Activated CD4-positive, alpha-beta T cell treated with anti-CD3 and anti-CD28 coated beads, Interleukin-2, amount 10 ng/mL, durations not matched to agents 24 days and 14 days (primary cell): Measurements from ENCODE around the gene ATP8A1. TPM values are rescaled to one million over a fixed set of nuclear protein-coding genes. Genes with fewer than 3 reads are reported as not detected.
A peak's percentile ranks its signal among the peaks of the same experiment; 100 is the strongest.

Experiments
- DNase-seq: peaks from one replicate; pipeline ENCODE4 v3.0.0; 2022
- H3K27ac Mint-ChIP-seq: one replicate; pipeline ENCODE4 v1.8.0; 2022; ENCODE audit warnings: mild to moderate bottlenecking, mixed read lengths
- H3K27me3 Mint-ChIP-seq: one replicate; pipeline ENCODE4 v1.8.0; 2022; ENCODE audit warnings: mixed read lengths
- H3K36me3 Mint-ChIP-seq: one replicate; pipeline ENCODE4 v1.8.0; 2022; ENCODE audit warnings: low read depth, mild to moderate bottlenecking, mixed read lengths
- H3K4me1 Mint-ChIP-seq: one replicate; pipeline ENCODE4 v1.8.0; 2021; ENCODE audit warnings: mixed read lengths
- H3K4me3 Mint-ChIP-seq: one replicate; pipeline ENCODE4 v1.8.0; 2022; ENCODE audit warnings: mild to moderate bottlenecking, moderate library complexity, mixed read lengths
- H3K9me3 Mint-ChIP-seq: one replicate; pipeline ENCODE4 v1.8.0; 2021; ENCODE audit warnings: mixed read lengths
- intact Hi-C: fragments of 100-400 bp; cut with micrococcal nuclease; formaldehyde crosslinking; loops from one replicate; pipeline ENCODE4 v1.15.1; 2023
- total RNA-seq: library from RNA; stranded (reverse); gene quantifications from 2 replicates; pipeline ENCODE4 v1.2.3, GENCODE V29; 2022

ATP8A1 gene
- total RNA-seq, 1 donor from 2014 or later = 24.3 TPM

GRCh38 chr4:42425146-42426065 lies 231.5 kb downstream of the ATP8A1 start:
- no peaks in the 10 kb centered on the region for H3K9me3 Mint-ChIP-seq
- intact Hi-C loops = no loop called here
- no peaks in the 10 kb centered on the region for H3K4me1 Mint-ChIP-seq

GRCh38 chr4:42420140-42420539 lies 236.8 kb downstream of the ATP8A1 start:
- intact Hi-C loops = no loop called here
- Mint-ChIP-seq H3K36me3 (peaks cover 20% of the 10 kb centered on the region), H3K9me3 (no peaks in the 10 kb centered on the region), H3K4me1 (no peaks in the 10 kb centered on the region), H3K4me3 (no peak overlapping the region), H3K27ac (no peak overlapping the region), H3K27me3 (no peaks in the 10 kb centered on the region)
- DNase-seq = no peak

More at GRCh38 chr4:42425146-42426065, 231.5 kb downstream of the ATP8A1 start:
- Mint-ChIP-seq H3K4me3 (no peak overlapping the region), H3K27ac (no peak overlapping the region), H3K36me3 (peaks cover 14% of the 10 kb centered on the region), H3K27me3 (no peaks in the 10 kb centered on the region)
- DNase-seq = no peak

- no peaks in the 10 kb centered on the region for H3K4me1 Mint-ChIP-seq
- peaks cover 21% of the 10 kb centered on the region for H3K36me3 Mint-ChIP-seq
- no peaks in the 10 kb centered on the region for H3K9me3 Mint-ChIP-seq
- no peak overlapping the region for H3K4me3 Mint-ChIP-seq
- intact Hi-C loops = no loop called here
- no peak overlapping the region for H3K27ac Mint-ChIP-seq
- no peak for DNase-seq
- H3K27me3 Mint-ChIP-seq = no peaks in the 10 kb centered on the region
Observed at GRCh38 chr4:42417550-42417949, 239.4 kb downstream of the ATP8A1 start.

- no peak overlapping the region for H3K4me3 Mint-ChIP-seq
- peaks cover 16% of the 10 kb centered on the region for H3K36me3 Mint-ChIP-seq
- no peaks in the 10 kb centered on the region for H3K27me3 Mint-ChIP-seq
- no peak overlapping the region for H3K27ac Mint-ChIP-seq
- H3K4me1 Mint-ChIP-seq = no peaks in the 10 kb centered on the region
- intact Hi-C loops = no loop called here
- no peaks in the 10 kb centered on the region for H3K9me3 Mint-ChIP-seq
- no peak for DNase-seq
Observed at GRCh38 chr4:42416017-42416416, 240.9 kb downstream of the ATP8A1 start.

- no peak overlapping the region for H3K4me3 Mint-ChIP-seq
- H3K27me3 Mint-ChIP-seq = no peaks in the 10 kb centered on the region
- no peaks in the 10 kb centered on the region for H3K9me3 Mint-ChIP-seq
- no peak for DNase-seq
- H3K4me1 Mint-ChIP-seq = no peaks in the 10 kb centered on the region
- H3K36me3 Mint-ChIP-seq = peaks cover 18% of the 10 kb centered on the region
- H3K27ac Mint-ChIP-seq = no peak overlapping the region
- intact Hi-C loops = no loop called here
Observed at GRCh38 chr4:42415281-42415680, 241.6 kb downstream of the ATP8A1 start.

GRCh38 chr4:42412251-42412650 lies 244.7 kb downstream of the ATP8A1 start:
- Mint-ChIP-seq H3K27me3 (no peaks in the 10 kb centered on the region), H3K4me1 (no peaks in the 10 kb centered on the region), H3K4me3 (no peak overlapping the region), H3K36me3 (peaks cover 12% of the 10 kb centered on the region), H3K9me3 (no peaks in the 10 kb centered on the region), H3K27ac (no peak overlapping the region)
- intact Hi-C loops = no loop called here
- no peak for DNase-seq

GRCh38 chr4:42411803-42412202 lies 245.1 kb downstream of the ATP8A1 start:
- H3K27ac Mint-ChIP-seq = no peak overlapping the region
- no peaks in the 10 kb centered on the region for H3K9me3 Mint-ChIP-seq
- peaks cover 12% of the 10 kb centered on the region for H3K36me3 Mint-ChIP-seq
- intact Hi-C loops = no loop called here
- no peaks in the 10 kb centered on the region for H3K4me1 Mint-ChIP-seq
- no peak for DNase-seq
- no peak overlapping the region for H3K4me3 Mint-ChIP-seq
- no peaks in the 10 kb centered on the region for H3K27me3 Mint-ChIP-seq

- no peak for DNase-seq
- no peaks in the 10 kb centered on the region for H3K27me3 Mint-ChIP-seq
- H3K4me1 Mint-ChIP-seq = no peaks in the 10 kb centered on the region
- H3K27ac Mint-ChIP-seq = no peak overlapping the region
- intact Hi-C loops = no loop called here
- no peak overlapping the region for H3K4me3 Mint-ChIP-seq
- H3K9me3 Mint-ChIP-seq = no peaks in the 10 kb centered on the region
- H3K36me3 Mint-ChIP-seq = peaks cover 12% of the 10 kb centered on the region
Observed at GRCh38 chr4:42410446-42410845, 246.5 kb downstream of the ATP8A1 start.

- DNase-seq = no peak
- H3K27ac Mint-ChIP-seq = no peak overlapping the region
- no peaks in the 10 kb centered on the region for H3K36me3 Mint-ChIP-seq
- H3K9me3 Mint-ChIP-seq = no peaks in the 10 kb centered on the region
- no peak overlapping the region for H3K4me3 Mint-ChIP-seq
- H3K4me1 Mint-ChIP-seq = peaks cover 5% of the 10 kb centered on the region
- H3K27me3 Mint-ChIP-seq = peaks cover 38% of the 10 kb centered on the region
- intact Hi-C loops = no loop called here
Observed at GRCh38 chr4:42404001-42404400, 252.9 kb downstream of the ATP8A1 start.

GRCh38 chr4:42401171-42401570 lies 255.7 kb downstream of the ATP8A1 start:
- H3K36me3 Mint-ChIP-seq = peaks cover 5% of the 10 kb centered on the region
- H3K27me3 Mint-ChIP-seq = peaks cover 60% of the 10 kb centered on the region
- H3K4me1 Mint-ChIP-seq = peaks cover 25% of the 10 kb centered on the region
- no peak overlapping the region for H3K27ac Mint-ChIP-seq
- H3K9me3 Mint-ChIP-seq = no peaks in the 10 kb centered on the region
- intact Hi-C loops = no loop called here
- H3K4me3 Mint-ChIP-seq = no peak overlapping the region
- no peak for DNase-seq

- intact Hi-C loops = loop anchor here (10.0 kb wide), 2 partner anchors 255 to 655 kb away; partner anchors contain the start of genes ATP8A1 and PHOX2B
Observed at GRCh38 chr4:42399393-42399792, 257.5 kb downstream of the ATP8A1 start.

GRCh38 chr4:42398871-42399331 lies 258.0 kb downstream of the ATP8A1 start:
- H3K27ac Mint-ChIP-seq = no peak overlapping the region
- DNase-seq = no peak
- intact Hi-C loops = loop anchor here (10.0 kb wide), 2 partner anchors 256 to 654 kb away; partner anchors contain the start of genes ATP8A1 and PHOX2B
- H3K9me3 Mint-ChIP-seq = no peaks in the 10 kb centered on the region
- H3K27me3 Mint-ChIP-seq = peaks cover 70% of the 10 kb centered on the region
- H3K36me3 Mint-ChIP-seq = peaks cover 5% of the 10 kb centered on the region
- H3K4me1 Mint-ChIP-seq = peaks cover 25% of the 10 kb centered on the region
- H3K4me3 Mint-ChIP-seq = peak overlapping the region; percentile 85

More at GRCh38 chr4:42399393-42399792, 257.5 kb downstream of the ATP8A1 start:
- Mint-ChIP-seq H3K4me3 (no peak overlapping the region), H3K27ac (no peak overlapping the region), H3K36me3 (peaks cover 5% of the 10 kb centered on the region), H3K9me3 (no peaks in the 10 kb centered on the region), H3K27me3 (peaks cover 73% of the 10 kb centered on the region), H3K4me1 (peaks cover 25% of the 10 kb centered on the region)
- DNase-seq = peak; percentile 56

- H3K27me3 Mint-ChIP-seq = peaks cover 68% of the 10 kb centered on the region
- no peak overlapping the region for H3K27ac Mint-ChIP-seq
- intact Hi-C loops = loop anchor here (10.0 kb wide), 2 partner anchors 256 to 654 kb away; partner anchors contain the start of genes ATP8A1 and PHOX2B
- no peaks in the 10 kb centered on the region for H3K9me3 Mint-ChIP-seq
- peaks cover 25% of the 10 kb centered on the region for H3K4me1 Mint-ChIP-seq
- H3K4me3 Mint-ChIP-seq = peak overlapping the region; percentile 85
- peak; percentile 73 for DNase-seq
- H3K36me3 Mint-ChIP-seq = peaks cover 5% of the 10 kb centered on the region
Observed at GRCh38 chr4:42398171-42398870, 258.6 kb downstream of the ATP8A1 start.
